Omental fat pad (tissue), 4 donors: ENCODE measurements around the gene YIPF1. TPM values are rescaled to one million over a fixed set of nuclear protein-coding genes. Genes with fewer than 3 reads are reported as not detected.

Source experiments
- ATAC-seq: fragments of 150-250 bp; one replicate; pipeline ENCODE4 v1.9.1; 2016; ENCODE audit warnings: mild to moderate bottlenecking, moderate library complexity; ENCODE audit not compliant: low FRiP score
- DNase-seq: peaks from one replicate; pipeline ENCODE4 v3.0.0-alpha.2; 2019; ENCODE audit warnings: low spot score
- small RNA-seq: library from RNA; depleted of rRNA; stranded (forward); fragments of <200 nt; gene quantifications from one replicate; pipeline ENCODE3, GENCODE V24; 2016
- total RNA-seq, 4 donors: library from RNA; depleted of rRNA; stranded (reverse); fragments of >200 nt; gene quantifications; one replicate each; pipeline ENCODE4 v1.1.0, GENCODE V29; 2016
- TF ChIP-seq, protein P1 (sequence below), 3 donors: fragments of 450-650 bp; IDR thresholded peaks; one replicate each; pipeline ENCODE4 v1.5.1; 2016 to 2017; ENCODE audit warnings: antibody characterized with exemption in 3 of 3, mild to moderate bottlenecking in 3 of 3, moderate library complexity in 2 of 3

YIPF1 gene
- total RNA-seq, 4 donors from 2014 or later = 14.8 to 29.4 (median 21.0) TPM

DNA sequence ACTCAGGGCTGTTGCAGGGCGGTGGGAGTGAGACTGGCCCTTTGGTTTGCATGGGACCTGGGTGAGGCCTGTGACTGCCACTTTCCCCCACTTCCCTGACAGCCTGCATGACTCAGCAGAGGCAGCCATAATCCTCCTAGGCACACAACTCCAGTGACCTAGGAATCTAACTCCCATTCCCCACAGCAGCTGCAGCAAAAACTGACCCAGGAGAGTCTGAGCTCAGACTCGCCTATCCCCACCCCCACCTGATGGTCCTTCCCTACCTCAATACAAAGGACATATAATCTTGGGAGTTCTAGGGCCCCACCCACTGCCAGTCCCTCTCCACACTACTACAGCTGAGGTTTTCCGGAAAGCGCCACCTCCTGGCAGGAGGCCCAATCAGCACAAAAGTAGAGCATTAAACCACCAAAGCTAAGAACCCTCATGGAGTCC lies 78.2 kb downstream of the YIPF1 start:
- TF ChIP-seq, protein P1, sequence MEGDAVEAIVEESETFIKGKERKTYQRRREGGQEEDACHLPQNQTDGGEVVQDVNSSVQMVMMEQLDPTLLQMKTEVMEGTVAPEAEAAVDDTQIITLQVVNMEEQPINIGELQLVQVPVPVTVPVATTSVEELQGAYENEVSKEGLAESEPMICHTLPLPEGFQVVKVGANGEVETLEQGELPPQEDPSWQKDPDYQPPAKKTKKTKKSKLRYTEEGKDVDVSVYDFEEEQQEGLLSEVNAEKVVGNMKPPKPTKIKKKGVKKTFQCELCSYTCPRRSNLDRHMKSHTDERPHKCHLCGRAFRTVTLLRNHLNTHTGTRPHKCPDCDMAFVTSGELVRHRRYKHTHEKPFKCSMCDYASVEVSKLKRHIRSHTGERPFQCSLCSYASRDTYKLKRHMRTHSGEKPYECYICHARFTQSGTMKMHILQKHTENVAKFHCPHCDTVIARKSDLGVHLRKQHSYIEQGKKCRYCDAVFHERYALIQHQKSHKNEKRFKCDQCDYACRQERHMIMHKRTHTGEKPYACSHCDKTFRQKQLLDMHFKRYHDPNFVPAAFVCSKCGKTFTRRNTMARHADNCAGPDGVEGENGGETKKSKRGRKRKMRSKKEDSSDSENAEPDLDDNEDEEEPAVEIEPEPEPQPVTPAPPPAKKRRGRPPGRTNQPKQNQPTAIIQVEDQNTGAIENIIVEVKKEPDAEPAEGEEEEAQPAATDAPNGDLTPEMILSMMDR (IDR thresholded peaks at IDR 0.05) = no peak
- ATAC-seq = no peak
- DNase-seq = no peak

DNA sequence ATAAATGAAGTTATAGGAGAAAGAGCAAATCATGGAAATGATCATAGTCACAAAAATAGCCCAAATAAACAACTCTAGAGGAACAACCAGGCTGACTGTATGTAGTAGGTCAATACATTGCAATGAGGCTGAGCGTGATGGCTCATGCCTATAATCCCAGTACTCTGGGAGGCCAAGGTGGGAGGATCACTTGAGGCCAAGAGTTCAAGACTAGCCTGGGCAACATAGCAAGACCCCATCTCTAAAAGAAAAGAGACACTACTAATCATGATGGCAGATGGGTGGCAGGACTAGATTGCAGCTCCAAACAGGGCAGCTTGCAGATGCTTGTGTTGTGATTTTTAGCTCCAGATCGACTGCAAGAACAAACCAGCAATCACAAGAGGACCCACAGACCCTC lies 79.1 kb downstream of the YIPF1 start:
- TF ChIP-seq, protein P1 (IDR thresholded peaks at IDR 0.05) = no peak
- no peak for DNase-seq
- ATAC-seq = no peak

DNA sequence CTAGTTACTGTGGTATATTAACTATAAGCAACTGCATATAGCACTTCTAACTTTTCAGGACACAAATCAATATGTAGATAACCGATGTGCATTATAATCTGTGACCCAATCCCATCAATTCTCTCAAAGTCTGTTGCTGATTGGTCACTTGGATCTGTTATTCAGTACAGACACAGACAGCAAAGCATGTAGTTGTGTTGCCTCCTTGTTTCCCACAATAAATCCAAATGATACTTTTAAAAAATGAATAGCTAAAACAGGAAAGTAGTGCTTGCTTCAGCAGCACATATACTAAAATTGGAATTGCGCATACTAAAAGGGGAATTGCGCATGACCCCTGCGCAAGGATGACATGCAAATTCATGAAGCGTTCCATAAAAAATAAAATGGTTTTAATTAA lies 79.6 kb downstream of the YIPF1 start:
- DNase-seq = no peak
- TF ChIP-seq, protein P1 (IDR thresholded peaks at IDR 0.05) = no peak
- ATAC-seq = no peak

DNA sequence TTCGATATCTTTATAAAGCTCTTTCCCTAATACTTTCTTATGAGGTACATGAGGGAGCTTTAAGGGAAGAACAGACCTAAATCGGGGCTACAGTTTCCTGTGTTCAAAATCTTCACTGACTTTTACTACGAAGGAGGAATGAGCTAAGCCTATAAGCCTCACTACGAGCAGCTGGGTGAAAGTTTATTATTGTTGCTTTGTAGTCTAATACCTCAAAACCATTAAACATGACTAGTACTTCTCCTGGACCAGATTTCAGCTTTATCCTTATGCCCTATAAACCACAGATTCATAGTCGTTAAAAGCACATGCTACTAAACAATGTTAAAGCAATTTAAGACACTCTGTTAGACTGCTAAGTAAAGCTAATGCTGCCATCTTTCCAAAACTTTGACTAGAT lies 81.7 kb downstream of the YIPF1 start:
- ATAC-seq (no peak), DNase-seq (no peak)
- TF ChIP-seq, protein P1 (IDR thresholded peaks at IDR 0.05) = no peak

DNA sequence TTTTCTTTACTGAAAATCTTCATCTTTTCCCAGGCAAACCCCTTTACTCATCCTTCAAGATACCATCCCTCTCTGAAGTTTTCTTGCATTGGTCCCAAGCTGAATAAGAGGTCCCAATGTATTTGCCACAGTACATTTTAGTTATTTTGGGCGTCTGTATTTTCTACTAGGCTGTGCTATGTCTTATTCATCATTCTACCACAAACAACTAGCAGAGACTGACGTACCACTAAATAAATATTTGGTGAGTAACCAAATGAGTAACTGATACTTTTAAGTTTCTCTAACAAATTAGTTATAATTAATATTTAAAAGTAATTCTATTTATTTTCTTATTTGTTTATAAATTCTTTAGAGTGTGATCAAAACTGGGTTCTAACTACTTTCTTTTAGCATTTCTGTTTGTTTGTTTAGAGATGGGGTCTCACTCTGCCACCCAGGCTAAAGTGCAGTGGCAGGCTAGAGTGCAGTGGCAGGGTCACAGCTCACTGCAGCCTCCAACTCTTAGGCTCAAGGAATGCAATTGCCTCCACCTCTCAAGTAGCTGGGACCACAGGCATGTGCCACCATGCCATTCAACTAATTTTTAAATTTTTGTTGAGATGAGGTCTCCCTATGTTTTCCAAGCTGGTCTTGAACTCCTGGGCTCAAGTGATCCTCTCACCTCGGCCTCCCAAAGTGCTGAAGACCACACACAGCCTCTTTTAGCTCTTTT lies 84.6 kb downstream of the YIPF1 start:
- DNase-seq (no peak), ATAC-seq (no peak)
- TF ChIP-seq, protein P1 (IDR thresholded peaks at IDR 0.05) = no peak

DNA sequence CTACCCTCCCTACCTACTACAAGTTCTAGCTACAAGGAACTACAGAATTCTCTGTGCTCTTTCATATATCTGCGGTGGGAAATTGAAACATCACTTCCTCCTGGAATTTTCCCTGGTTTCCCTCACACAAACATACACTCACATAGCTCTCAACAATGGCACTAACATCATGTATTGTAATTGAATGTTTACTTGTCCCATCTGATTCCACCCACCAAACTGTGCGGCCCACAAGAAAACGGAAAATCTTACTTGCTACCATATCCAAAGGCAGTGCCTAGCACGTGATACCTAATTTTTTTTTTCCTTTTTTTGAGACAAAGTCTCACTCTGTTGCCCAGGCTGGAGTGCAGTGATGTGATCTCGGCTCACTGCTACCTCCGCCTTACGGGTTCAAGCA lies 85.4 kb downstream of the YIPF1 start:
- TF ChIP-seq, protein P1 (IDR thresholded peaks at IDR 0.05) = no peak
- no peak for DNase-seq
- ATAC-seq = no peak

Small RNAs within 50 kb of the gene (small RNA-seq; reads per million reads assigned to genes)
- not detected for gene AL049745.1

Other genes starting within 250 kb of the YIPF1 start
- gene GLIS1, start 150.6 kb downstream of the YIPF1 start, total RNA-seq = 1 to 10 TPM in 2 of 4 donors, under 1 TPM in 2; 0.19 to 1.4 (median 0.75) TPM
- gene NDC1, start 51.5 kb downstream of the YIPF1 start, total RNA-seq = 10 to 100 TPM in 3 of 4 donors, 1 to 10 TPM in 1; 9.2 to 16.3 (median 11.8) TPM
- gene DIO1, start 4.4 kb upstream of the YIPF1 start, total RNA-seq = not detected
- gene IFT25, start 55.9 kb upstream of the YIPF1 start, total RNA-seq = 10 to 100 TPM; 11.6 to 24.6 (median 15.5) TPM
- gene LRRC42, start 56.6 kb upstream of the YIPF1 start, total RNA-seq = 10 to 100 TPM; 12.6 to 22.8 (median 16.7) TPM
- gene LDLRAD1, start 128.4 kb upstream of the YIPF1 start, total RNA-seq = not detected
- 100 to 1,000 TPM; 231 to 408 (median 355) TPM for gene TMEM59, start 163.4 kb upstream of the YIPF1 start, total RNA-seq
- 1 to 10 TPM; 1.6 to 6.8 (median 3.7) TPM for gene TCEANC2, start 163.8 kb upstream of the YIPF1 start, total RNA-seq